Measurements from ENCODE around the gene IL21.
"Not testable (repeated sequence)": the region's sequence is repeated elsewhere in the genome, so short reads cannot be mapped to it uniquely, and the experiment has no call there.

Gene IL21

GRCh38 chr4:122577808-122578781 lies 42.8 kb downstream of the IL21 start:
- peak; percentile 88 for TF ChIP-seq CTCF (conservative IDR thresholded peaks at IDR 0.05; ENCODE audit: low read depth, low read length)
- no peak overlapping the region for H3K4me3 ChIP-seq (ENCODE audit: low read length)
- no peak for DNase-seq (ENCODE audit: low read depth)

- TF ChIP-seq CTCF (conservative IDR thresholded peaks at IDR 0.05; ENCODE audit: low read depth, low read length) = no peak
- no peak overlapping the region for H3K4me3 ChIP-seq (ENCODE audit: low read length)
- no peak for DNase-seq (ENCODE audit: low read depth)
These were observed 43.7 kb downstream of the IL21 start for GRCh38 chr4:122577189-122577553.

- no peak for DNase-seq (ENCODE audit: low read depth)
- peak; percentile 69 for TF ChIP-seq CTCF (conservative IDR thresholded peaks at IDR 0.05; ENCODE audit: low read depth, low read length)
- no peak overlapping the region for H3K4me3 ChIP-seq (ENCODE audit: low read length)
These were observed 44.3 kb downstream of the IL21 start for GRCh38 chr4:122576261-122577188.

- not testable (repeated sequence) for H3K4me3 ChIP-seq (ENCODE audit: low read length); DNase-seq (ENCODE audit: low read depth)
These were observed 46.5 kb downstream of the IL21 start for GRCh38 chr4:122574347-122574746.

- no peak for TF ChIP-seq CTCF (conservative IDR thresholded peaks at IDR 0.05; ENCODE audit: low read depth, low read length)
- no peak for DNase-seq (ENCODE audit: low read depth)
These were observed 58.4 kb downstream of the IL21 start for GRCh38 chr4:122562449-122562848.

More at GRCh38 chr4:122562449-122562848, 58.4 kb downstream of the IL21 start:
- no peak overlapping the region for H3K4me3 ChIP-seq (ENCODE audit: low read length)

Data from retinal pigment epithelial cell (primary cell).